Endothelial cell of umbilical vein (primary cell): ENCODE data around the gene CD55.

ENCODE experiments used
- CTCF ChIP-seq, 2 donors: IDR thresholded peaks; 1 replicate in 1 of 2; 2 replicates in 1 of 2; pipeline ENCODE4 v1.5.1; 2011; ENCODE audit warnings: low read length in 2 of 2, mild to moderate bottlenecking in 2 of 2, moderate library complexity in 2 of 2, control low read depth in 1 of 2, inconsistent platforms in 1 of 2, low read depth in 1 of 2; ENCODE audit not compliant: insufficient read depth in 1 of 2; ENCODE audit errors: extremely low read depth in 1 of 2
- EZH2 ChIP-seq: IDR thresholded peaks from 2 replicates; pipeline ENCODE4 v1.6.1; 2012; ENCODE audit warnings: borderline replicate concordance, low read depth, mild to moderate bottlenecking, moderate library complexity, low read length, inconsistent platforms; ENCODE audit not compliant: severe bottlenecking
- FOS ChIP-seq: IDR thresholded peaks from 2 replicates; pipeline ENCODE4 v1.6.1; 2011; ENCODE audit warnings: mild to moderate bottlenecking, low read length, moderate library complexity, borderline replicate concordance; ENCODE audit not compliant: insufficient read depth
- GATA2 ChIP-seq: IDR thresholded peaks from 2 replicates; pipeline ENCODE4 v1.7.0; 2011; ENCODE audit warnings: low read depth, mild to moderate bottlenecking, moderate library complexity, mixed read lengths, low read length; ENCODE audit not compliant: insufficient read length, insufficient read depth
- JUN ChIP-seq: IDR thresholded peaks from 2 replicates; pipeline ENCODE4 v1.6.1; 2011; ENCODE audit warnings: borderline replicate concordance, low read depth; ENCODE audit not compliant: insufficient read length, insufficient read depth
- MAX ChIP-seq: IDR thresholded peaks from 2 replicates; pipeline ENCODE4 v1.6.1; 2011; ENCODE audit not compliant: insufficient read depth, insufficient read length
- MYC ChIP-seq: IDR thresholded peaks from one replicate; pipeline ENCODE4 v1.6.1; 2011; ENCODE audit warnings: mild to moderate bottlenecking, low read depth, low read length
- POLR2A ChIP-seq: IDR thresholded peaks from 2 replicates; pipeline ENCODE4 v1.6.1; 2012; ENCODE audit warnings: low read depth, mild to moderate bottlenecking, control low read depth, low read length
- POLR2AphosphoS5 ChIP-seq: IDR thresholded peaks from 2 replicates; pipeline ENCODE4 v1.6.1; 2012; ENCODE audit warnings: low read depth, mild to moderate bottlenecking, control low read depth, low read length, moderate library complexity; ENCODE audit not compliant: insufficient read depth

- TF ChIP-seq MYC (no peak), EZH2 (no peak), JUN (no peak), MAX (no peak), CTCF (IDR thresholded peaks at IDR 0.05; ENCODE audit: extremely low read depth in 1 of 2, insufficient read depth in 1 of 2, low read depth in 1 of 2, low read length in 2 of 2) (no peak), POLR2A (no peak), FOS (no peak), POLR2AphosphoS5 (no peak), GATA2 (no peak)
Observed at GRCh38 chr1:207364614-207365013, 43.1 kb downstream of the CD55 start.
